ENCODE measurements around the gene SLAMF9.

DNA sequence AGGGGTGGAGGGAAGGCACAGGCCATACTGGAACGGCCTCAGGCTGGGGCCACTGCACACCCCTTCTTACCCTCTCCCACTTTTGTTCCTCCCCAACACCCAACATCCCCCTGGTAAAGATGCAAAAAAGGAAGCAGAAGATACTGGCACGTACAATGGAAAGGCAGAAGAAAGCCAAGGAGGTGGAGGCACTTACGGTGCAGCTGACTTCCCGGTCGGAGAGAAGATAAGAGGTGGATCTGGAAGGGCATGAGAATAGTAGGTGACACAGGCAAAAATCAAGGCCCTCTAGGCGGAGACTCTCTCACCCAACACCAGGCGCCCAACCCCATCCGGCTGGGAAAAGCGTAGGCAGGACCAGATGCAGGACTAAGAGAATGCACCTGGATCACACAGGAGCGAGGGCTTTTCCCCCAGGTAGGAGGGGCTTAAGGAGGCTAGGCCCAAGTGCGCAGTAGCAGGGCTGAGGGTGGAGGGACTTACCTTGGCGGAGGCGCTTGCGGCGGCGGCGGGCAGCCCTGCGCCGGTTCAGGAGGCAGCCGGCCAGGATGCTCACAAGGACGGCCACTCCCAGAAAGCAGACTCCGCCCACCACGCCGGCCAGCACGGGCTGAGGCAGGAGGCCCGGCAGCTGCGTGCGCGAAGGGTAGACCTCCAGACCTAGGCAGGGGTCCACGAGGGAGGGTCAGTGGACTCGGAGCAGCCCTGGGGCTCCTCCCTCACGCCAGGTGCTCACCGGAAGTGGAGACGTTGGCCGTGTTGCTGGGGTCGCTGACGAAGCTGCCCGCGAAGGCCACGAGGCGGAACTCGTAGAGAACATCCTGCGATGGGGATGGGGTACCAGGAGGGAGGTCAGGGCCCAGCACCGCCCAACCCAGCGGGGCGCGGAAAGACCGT is 24.6 kb downstream of the SLAMF9 start:
- TF ChIP-seq, protein P1, sequence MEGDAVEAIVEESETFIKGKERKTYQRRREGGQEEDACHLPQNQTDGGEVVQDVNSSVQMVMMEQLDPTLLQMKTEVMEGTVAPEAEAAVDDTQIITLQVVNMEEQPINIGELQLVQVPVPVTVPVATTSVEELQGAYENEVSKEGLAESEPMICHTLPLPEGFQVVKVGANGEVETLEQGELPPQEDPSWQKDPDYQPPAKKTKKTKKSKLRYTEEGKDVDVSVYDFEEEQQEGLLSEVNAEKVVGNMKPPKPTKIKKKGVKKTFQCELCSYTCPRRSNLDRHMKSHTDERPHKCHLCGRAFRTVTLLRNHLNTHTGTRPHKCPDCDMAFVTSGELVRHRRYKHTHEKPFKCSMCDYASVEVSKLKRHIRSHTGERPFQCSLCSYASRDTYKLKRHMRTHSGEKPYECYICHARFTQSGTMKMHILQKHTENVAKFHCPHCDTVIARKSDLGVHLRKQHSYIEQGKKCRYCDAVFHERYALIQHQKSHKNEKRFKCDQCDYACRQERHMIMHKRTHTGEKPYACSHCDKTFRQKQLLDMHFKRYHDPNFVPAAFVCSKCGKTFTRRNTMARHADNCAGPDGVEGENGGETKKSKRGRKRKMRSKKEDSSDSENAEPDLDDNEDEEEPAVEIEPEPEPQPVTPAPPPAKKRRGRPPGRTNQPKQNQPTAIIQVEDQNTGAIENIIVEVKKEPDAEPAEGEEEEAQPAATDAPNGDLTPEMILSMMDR (IDR thresholded peaks at IDR 0.05): no peak
- TF ChIP-seq POLR2A (IDR thresholded peaks at IDR 0.05): no peak

Measured in suprapubic skin (tissue), 3 donors.